ENCODE data around the gene SENP3.
A peak's percentile ranks its signal among the peaks of the same experiment; 100 is the strongest.
"Not testable (repeated sequence)": the region's sequence is repeated elsewhere in the genome, so short reads cannot be mapped to it uniquely, and the experiment has no call there.

Gene SENP3

DNA sequence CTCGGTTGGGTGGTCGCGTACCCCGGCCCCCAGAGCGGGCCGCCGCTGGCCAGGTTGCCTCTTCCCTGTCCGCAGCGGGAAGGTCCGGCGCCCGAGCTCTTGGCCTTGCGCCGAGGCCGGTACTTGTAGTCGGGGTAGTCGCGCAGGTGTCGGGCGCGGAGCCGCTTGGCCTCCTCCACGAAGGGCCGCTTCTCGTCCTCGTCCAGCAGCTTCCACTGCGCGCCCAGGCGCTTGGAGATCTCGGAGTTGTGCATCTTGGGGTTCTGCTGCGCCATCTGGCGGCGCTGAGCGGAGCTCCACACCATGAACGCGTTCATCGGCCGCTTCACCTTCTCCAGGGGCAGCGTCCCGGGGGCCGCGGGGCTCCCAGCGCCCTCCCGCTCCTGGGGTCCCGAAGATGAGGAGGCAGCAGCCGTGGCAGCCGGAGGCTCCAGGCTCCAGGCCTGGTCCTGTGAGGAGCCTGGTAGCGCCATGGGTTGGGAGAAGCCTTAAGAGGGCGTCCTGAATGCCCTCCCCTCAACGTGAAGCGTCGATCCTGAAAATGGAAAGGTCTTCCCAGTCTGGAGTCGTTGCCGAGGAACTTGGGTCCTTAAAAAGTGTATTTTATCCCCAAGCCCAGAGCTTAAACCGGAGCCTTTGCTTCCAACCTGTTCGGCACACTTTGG is 27.6 kb downstream of the SENP3 start:
- POLR2A ChIA-PET: interaction anchor here (1.1 to 1.2 kb wide), 3 partner anchors 13 to 98 kb away, joined by 4 to 5 read pairs (median 4); partner anchors contain the start of genes SAT2 and TP53
- TF ChIP-seq, protein P1, sequence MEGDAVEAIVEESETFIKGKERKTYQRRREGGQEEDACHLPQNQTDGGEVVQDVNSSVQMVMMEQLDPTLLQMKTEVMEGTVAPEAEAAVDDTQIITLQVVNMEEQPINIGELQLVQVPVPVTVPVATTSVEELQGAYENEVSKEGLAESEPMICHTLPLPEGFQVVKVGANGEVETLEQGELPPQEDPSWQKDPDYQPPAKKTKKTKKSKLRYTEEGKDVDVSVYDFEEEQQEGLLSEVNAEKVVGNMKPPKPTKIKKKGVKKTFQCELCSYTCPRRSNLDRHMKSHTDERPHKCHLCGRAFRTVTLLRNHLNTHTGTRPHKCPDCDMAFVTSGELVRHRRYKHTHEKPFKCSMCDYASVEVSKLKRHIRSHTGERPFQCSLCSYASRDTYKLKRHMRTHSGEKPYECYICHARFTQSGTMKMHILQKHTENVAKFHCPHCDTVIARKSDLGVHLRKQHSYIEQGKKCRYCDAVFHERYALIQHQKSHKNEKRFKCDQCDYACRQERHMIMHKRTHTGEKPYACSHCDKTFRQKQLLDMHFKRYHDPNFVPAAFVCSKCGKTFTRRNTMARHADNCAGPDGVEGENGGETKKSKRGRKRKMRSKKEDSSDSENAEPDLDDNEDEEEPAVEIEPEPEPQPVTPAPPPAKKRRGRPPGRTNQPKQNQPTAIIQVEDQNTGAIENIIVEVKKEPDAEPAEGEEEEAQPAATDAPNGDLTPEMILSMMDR (IDR thresholded peaks at IDR 0.05; ENCODE audit: control extremely low read depth, extremely low read depth, low read depth, missing control alignments): peak; percentile 80
- CTCF ChIA-PET: interaction anchor here (0.5 to 2.6 kb wide), 26 partner anchors 10 to 293 kb away, joined by 3 to 17 read pairs (median 4); partner anchors contain the start of genes ACAP1, CD68, FXR2 and SAT2
- DNase-seq (ENCODE audit: extremely low spot score): peak; percentile 85

DNA sequence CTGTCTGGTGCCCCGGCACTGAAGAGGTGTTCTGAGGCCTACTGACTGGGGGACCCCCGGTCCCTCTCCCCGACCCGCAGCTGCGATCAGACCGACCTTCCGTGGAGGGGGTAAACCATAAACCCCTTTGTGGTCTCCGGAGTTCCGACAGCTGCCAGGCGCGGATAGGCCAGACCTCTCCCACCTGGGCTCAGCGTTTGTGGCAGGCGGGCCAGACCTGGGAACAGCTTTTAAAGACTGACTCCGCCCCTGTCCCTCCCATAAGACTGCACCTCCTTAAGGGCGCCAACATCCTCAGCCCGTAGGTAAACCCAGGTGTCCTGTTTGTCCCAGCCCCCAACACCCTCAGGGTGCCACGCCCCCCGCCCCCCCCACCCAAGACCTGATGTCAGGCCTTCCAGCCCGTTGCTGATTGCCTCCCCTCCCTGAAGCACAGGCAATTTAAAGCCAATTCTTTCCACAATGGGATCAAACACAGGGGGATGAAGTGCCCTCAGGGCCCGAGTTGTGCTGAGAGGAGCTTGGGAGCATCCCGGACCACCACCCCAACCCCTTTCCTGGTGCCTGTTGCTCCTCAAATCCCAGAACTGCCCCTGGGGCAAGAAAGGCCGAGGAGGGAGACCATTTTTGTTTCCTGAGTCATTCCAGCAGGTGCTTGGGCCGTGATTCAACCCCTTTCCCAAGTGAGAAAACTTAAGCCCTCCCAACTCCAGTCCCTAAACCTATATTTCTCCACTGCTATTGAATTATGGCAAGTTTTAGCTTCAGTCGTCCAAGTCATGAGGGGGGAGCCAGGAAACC is 28.4 kb downstream of the SENP3 start, which contains the start of gene SOX15:
SOX15 (minus strand) TSS at position 204 of the 801 bp plus-strand sequence. CDS start 418 bp downstream, outside the sequence.
- POLR2A ChIA-PET: interaction anchor here (1.2 kb wide), 2 partner anchors 14 to 97 kb away, joined by 4 to 5 read pairs; partner anchors contain the start of gene TP53
- TF ChIP-seq, protein P1 (IDR thresholded peaks at IDR 0.05; ENCODE audit: control extremely low read depth, extremely low read depth, low read depth, missing control alignments): no peak

DNA sequence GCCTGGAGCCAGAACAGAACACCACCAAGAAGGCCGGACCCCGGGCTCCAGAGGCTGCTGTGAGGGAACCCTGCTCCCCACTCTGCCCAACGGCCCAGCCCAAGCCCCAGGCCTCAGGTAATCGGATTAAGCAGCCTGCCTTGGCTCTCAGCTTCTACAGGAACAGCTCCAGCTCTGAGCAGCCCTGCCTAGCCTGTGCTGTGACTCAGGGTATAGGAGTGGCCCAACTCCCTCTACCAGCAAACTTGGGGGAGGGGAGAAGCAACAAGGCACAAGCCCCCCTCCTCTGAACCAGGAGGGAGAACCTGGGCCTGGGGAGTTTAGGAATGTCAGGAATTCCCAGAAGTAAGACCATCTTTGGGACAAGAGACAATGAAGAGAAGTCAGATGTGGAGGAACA is 29.0 kb downstream of the SENP3 start:
- no peak for DNase-seq (ENCODE audit: extremely low spot score)
- ChIA-PET CTCF (interaction anchor here (1.2 to 2.6 kb wide), 3 partner anchors 11 to 235 kb away, joined by 3 to 16 read pairs (median 14); partner anchors contain the start of gene TMEM95), POLR2A (no interaction called here)
- TF ChIP-seq, protein P1 (IDR thresholded peaks at IDR 0.05; ENCODE audit: control extremely low read depth, extremely low read depth, low read depth, missing control alignments): no peak

More for the DNA sequence above, 28.4 kb downstream of the SENP3 start, which contains the start of gene SOX15:
- CTCF ChIA-PET: interaction anchor here (0.9 to 2.6 kb wide), 19 partner anchors 11 to 294 kb away, joined by 3 to 17 read pairs (median 4); partner anchors contain the start of genes ACAP1, CD68, FXR2 and SAT2
- DNase-seq (ENCODE audit: extremely low spot score): no peak

DNA sequence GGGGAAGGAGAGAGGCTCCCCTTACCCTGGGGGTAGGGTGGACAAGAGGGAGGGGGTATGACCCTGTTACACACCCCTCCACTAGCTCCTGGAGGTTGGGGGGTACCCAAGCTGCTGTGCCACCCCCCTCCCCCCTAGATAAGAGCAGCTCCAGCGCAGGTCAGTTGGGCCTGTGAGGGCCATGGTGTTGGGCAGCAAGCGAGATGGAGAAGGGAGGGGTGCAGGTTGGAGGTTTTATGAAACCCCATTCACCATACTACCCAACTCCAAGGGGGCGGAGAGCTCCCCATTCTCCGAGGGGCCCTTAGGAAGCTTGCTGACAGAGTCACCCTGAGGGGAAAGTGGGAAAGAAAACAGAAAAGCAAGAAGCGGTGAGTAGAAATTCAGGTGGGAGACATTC is 29.9 kb downstream of the SENP3 start:
- ChIA-PET POLR2A (interaction anchor here (0.6 kb wide), 1 partner anchor 12 kb away, joined by 3 read pairs; the partner anchor contains the start of gene CD68), CTCF (no interaction called here)
- DNase-seq (ENCODE audit: extremely low spot score): no peak
- TF ChIP-seq, protein P1 (IDR thresholded peaks at IDR 0.05; ENCODE audit: control extremely low read depth, extremely low read depth, low read depth, missing control alignments): no peak

DNA sequence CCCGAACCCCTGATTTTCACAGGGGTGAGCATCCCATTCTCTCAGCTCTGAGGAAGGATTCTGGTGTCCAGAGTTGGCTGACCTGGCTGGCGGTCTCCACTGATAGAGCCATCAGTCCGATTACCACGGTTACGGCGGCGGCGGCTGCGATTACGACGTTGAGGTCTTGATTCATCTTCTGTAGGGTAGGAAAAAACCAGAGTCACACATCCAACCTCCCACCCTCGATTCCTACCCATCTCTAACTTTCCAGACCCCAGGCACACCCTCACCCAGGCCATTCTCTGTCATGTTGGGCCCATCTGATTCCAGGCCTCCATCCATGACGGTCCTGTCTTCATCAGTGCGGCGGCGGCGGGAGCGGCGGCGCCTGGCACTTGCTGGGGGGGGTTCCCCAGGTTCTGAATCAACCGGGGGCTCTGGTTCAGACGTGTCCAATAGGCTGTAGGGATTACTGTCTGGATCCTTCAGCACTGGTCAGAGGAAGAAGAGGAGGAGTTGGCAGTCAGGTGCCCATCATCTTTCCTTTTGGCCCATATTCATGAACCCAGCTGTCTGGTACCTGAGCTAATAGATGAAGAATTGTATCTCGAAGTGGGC is 30.8 kb downstream of the SENP3 start:
- ChIA-PET CTCF (interaction anchor here (0.9 to 1.6 kb wide), 4 partner anchors 9 to 78 kb away, joined by 3 to 6 read pairs (median 5); partner anchors contain the start of genes FXR2 and MPDU1), POLR2A (no interaction called here)
- no peak for DNase-seq (ENCODE audit: extremely low spot score)
- TF ChIP-seq, protein P1 (IDR thresholded peaks at IDR 0.05; ENCODE audit: control extremely low read depth, extremely low read depth, low read depth, missing control alignments): no peak

DNA sequence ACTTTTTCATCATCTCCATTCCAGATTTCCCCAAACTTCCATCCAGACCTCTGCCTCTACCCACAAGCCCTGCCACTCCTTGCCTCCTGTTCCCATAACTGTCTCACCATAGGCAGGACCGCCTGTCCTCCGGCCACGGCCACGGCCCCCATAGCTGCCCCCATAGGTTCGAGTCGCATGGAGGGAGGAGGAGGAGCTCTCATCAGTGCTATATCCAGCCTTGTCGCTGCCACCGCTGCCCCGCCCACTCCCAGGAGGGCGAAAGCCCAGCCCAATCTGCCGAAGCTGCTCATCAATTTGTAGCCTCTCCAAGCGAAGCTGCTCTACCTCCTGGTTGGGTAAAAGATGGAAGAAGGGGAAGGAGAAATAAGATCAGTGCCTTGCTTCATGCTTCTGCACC is 31.6 kb downstream of the SENP3 start:
- TF ChIP-seq, protein P1 (IDR thresholded peaks at IDR 0.05; ENCODE audit: control extremely low read depth, extremely low read depth, low read depth, missing control alignments): no peak
- no peak for DNase-seq (ENCODE audit: extremely low spot score)
- ChIA-PET POLR2A (no interaction called here), CTCF (interaction anchor here (0.9 to 1.6 kb wide), 5 partner anchors 9 to 237 kb away, joined by 3 to 6 read pairs (median 5); partner anchors contain the start of genes FXR2 and MPDU1)

DNA sequence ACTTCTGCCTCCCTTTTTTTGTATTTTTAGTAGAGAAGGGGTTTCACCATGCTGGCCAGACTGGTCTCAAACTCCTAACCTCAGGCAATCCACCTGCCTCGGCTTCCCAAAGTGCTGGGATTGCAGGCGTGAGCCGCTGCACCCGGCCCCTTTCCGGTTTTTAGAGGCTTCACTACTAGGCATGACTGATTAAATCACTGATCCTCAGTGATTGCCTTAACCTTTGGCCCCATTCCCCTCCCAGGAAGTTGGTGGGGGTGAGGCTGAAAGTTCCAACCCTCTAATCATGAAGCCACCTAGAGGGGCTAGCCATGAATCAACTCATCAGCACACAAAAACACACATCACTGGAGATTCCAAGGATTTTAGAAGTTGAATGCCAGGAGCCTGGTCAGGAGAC is 35.8 kb downstream of the SENP3 start:
- POLR2A ChIA-PET; CTCF ChIA-PET; DNase-seq (ENCODE audit: extremely low spot score): not testable (repeated sequence)

Measured in GM10248 (cell line).